MM.1S (cell line): Measurements from ENCODE around the gene MRPL2.

Experiments used
- EZH2 ChIP-seq: fragments of 300-600 bp; sonication (generic); optimal IDR thresholded peaks from 2 replicates; pipeline ENCODE3; 2017; ENCODE audit warnings: low read depth, mild to moderate bottlenecking, antibody characterized with exemption, low read length, mixed read lengths
- TF ChIP-seq, protein P1 (sequence below): fragments of 300-600 bp; sonication (generic); IDR thresholded peaks from 2 replicates; pipeline ENCODE4 v1.5.1; 2016; ENCODE audit warnings: antibody characterized with exemption, low read length, mixed read lengths

DNA sequence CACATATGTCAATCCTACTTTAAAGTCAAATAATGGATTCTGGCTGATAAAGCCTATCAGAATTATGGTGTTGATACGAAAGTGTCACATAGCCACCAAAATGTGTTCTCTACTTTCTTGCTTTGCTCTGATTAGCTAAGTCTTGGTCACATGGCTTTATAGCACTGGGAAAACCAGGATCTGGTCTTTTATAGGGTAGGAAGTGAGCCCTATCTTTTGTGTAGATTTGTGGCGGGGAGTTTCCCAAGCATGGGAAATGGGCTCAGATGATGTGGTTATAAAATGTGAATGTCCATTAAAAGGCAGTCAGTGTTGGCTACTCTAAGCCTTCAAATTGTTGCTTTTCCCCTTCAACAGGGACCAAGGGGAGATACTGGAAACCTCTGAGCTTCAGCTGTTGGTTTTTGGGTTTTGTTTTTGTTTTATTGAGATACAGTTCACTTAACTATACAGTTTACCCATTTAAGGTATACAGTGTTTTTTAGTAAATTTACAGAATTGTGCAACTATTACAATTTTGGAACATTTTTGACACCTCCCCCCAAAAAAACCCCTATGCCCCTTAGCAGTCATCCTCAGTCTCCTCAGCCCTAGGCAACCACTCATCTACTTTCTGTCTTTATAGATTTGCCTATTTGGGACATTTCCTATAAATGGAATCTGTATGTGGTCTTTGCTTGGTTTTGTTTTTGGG is 25.6 kb downstream of the MRPL2 start:
- TF ChIP-seq, protein P1, sequence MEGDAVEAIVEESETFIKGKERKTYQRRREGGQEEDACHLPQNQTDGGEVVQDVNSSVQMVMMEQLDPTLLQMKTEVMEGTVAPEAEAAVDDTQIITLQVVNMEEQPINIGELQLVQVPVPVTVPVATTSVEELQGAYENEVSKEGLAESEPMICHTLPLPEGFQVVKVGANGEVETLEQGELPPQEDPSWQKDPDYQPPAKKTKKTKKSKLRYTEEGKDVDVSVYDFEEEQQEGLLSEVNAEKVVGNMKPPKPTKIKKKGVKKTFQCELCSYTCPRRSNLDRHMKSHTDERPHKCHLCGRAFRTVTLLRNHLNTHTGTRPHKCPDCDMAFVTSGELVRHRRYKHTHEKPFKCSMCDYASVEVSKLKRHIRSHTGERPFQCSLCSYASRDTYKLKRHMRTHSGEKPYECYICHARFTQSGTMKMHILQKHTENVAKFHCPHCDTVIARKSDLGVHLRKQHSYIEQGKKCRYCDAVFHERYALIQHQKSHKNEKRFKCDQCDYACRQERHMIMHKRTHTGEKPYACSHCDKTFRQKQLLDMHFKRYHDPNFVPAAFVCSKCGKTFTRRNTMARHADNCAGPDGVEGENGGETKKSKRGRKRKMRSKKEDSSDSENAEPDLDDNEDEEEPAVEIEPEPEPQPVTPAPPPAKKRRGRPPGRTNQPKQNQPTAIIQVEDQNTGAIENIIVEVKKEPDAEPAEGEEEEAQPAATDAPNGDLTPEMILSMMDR: no peak
- TF ChIP-seq EZH2: no peak
